Activated effector memory CD4-positive, alpha-beta T cell treated with Interleukin-2 at 50 U/mL for 16 hours (primary cell): Measurements from ENCODE around the gene ATL2.
"Not testable (repeated sequence)": the region's sequence is repeated elsewhere in the genome, so short reads cannot be mapped to it uniquely, and the experiment has no call there.

Experiments used
- DNase-seq: peaks from one replicate; pipeline ENCODE4 v3.0.0-alpha.2; 2020

The ATL2 gene

DNA sequence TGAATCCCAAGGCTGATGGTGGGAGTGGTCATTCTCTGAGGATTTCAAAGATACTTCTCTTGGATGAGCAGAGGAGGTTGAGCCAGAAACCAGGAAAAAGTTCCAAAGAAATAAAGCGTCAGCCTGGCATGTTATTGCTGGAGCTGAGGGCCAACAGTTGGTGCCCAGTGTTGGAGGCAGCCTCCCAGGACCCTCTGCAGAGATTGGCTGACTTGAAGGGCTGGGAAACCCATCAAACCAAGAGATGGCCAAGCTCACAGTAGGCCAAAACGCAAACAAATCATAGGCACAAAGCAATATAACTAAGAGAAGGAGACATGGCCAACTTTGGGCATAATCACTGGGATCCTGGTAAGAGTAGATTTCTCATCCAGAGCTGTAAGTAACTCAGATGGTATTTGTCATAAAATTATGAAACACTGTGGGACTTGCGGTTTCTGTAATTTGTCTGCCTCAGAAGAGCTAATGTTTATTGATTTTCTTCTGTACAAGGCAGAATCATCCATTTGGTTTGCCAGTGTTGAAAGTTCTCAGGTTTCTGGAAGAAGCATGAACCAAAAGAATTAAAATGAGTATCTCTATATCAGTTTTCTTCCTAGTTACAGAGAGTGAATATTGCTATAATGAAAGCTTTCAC lies 108.3 kb downstream of the ATL2 start:
- no peak for DNase-seq

DNA sequence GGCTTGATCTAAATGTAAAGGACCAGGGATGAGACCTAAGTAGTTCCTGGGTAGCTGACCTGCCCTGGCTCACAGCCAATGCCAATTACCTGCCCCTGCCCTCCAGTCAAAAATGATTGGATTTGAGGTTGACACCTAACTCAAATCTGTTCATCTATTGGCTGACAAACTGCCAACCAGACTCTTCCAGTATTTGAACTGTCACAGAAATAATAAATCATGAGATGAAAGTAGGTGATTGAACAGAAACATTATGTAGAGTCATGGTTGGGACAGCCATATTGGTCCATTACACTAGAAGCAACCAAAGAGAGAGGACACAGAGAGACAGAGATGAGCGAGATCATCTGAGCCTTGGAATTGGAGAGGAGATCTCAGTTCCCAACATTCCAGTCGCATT lies 109.1 kb downstream of the ATL2 start:
- no peak for DNase-seq

- no peak for DNase-seq
Measured at GRCh38 chr2:38267270-38267925, 109.7 kb downstream of the ATL2 start.

DNA sequence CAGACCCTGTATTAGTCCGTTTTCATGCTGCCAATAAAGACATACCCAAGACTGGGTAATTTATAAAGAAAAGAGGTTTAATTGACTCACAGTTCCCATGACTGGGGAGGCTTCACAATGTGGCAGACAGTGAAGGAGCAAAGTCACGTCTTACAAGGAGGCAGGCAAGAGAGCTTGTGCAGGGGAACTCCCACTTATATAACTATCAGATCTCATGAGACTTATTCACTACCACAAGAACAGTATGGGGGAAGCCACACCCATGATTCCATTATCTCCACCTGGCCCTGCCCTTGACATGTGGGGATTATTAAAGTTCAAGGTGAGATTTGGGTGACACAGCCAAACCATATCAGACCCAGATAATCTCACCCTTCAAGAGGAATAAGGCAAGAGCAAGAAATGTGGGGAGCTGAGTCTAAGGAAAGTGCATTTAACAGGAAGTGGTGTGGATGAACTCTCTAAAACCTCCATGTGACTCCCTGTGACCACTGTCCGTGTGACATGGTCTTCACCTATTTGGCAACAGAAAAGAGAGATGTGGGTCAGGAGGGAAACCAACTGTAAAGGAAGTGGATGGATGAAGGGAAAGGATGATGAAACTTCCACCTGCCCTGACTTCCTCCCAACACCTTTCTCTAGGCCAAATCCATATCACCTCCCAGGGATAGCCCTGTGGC lies 110.6 kb downstream of the ATL2 start:
- DNase-seq: no peak

DNA sequence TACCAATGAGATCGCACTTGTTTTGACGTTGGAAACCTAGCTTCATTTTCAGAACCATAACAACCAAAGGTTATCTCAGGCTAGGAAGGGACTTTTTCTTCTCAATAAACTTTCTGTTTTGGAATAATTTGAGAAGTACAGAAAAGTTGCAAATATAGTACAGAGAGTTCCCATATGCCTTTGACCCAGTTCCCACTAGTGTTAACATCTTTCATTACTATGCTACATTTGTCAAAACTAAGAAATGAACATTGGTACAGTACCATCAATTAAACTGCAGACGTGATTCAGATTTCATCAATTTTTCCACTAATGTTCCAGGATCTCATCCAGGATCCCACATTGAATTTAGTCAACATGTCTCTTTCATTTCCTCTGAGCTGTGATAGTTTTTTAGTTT lies 111.6 kb downstream of the ATL2 start:
- no peak for DNase-seq

- DNase-seq: no peak
Measured at GRCh38 chr2:38264396-38265221, 112.5 kb downstream of the ATL2 start.

DNA sequence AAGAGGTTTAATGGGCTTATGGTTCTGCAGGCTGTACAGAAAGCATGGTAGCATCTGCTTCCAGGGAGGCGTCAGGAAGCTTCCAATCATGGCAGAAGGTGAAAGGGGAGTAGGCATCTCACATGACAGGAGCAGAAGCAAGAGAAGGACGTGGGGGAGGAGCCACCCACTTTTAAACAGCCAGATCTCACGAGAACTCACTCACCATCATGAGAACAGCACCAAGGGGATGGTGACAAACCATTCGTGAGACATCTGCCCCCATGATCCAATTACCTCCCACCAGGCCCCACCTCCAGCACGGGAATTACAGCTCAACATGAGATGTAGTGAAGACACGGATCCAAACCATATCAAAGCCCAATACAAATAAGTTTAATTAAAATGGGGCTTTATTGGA lies 113.8 kb downstream of the ATL2 start:
- DNase-seq: no peak

DNA sequence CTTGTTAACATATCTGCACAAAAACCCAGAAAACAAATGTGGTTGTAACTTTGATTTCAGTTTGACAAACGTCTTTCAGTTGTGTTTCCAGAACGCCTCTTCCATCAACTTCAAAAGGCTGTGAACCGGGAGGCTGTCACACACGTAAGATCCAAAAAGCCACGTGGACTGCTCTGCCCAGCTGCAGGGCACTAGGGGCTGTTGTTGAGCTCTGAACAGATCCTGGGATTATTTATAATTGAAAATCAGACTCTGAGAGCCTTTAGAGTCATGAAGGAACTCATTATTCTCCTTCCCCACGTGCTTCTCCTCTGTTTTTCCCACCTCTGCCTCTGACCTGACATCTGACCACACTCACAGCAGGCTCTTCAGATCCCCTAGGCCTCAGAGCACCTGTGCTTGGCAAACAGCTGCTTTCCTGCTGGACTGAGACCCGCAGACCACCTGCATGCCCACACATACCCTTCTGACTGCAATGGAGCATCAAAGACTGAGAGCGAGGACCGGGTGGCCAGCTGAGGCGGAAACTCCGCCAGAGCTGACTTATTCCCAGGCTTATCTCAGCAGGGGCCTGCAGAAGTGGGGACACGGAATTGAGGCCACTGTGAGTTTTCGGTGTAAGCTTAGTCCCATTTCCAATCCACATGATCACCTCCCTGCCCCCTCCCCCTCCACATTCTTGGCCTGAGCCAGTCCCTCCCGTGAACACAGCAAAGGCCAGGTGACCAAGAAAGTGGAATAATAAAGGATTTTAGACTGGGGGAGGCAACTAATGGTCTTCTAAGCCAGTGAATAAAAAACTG lies 114.8 kb downstream of the ATL2 start:
- DNase-seq: no peak

GRCh38 chr2:38261569-38262068 lies 115.5 kb downstream of the ATL2 start:
- DNase-seq: no peak

DNA sequence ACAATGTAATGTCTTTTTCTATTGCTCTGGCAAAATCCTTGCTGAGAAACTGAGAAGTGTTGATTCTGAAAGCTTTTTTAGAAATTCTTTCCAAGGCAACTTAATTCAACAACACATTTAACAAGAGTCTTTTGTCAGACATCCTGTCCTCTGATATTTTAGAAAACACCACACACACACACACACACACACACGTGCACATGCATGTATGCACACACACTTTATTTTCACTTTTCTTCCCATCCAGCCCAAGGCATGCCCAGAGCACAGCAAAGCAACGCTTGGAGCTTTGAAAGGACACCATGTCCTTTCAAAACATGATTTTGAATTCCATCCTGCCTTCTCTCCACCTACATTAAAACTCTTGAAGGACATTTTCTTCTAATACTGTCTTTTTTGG lies 116.1 kb downstream of the ATL2 start:
- no peak for DNase-seq

DNA sequence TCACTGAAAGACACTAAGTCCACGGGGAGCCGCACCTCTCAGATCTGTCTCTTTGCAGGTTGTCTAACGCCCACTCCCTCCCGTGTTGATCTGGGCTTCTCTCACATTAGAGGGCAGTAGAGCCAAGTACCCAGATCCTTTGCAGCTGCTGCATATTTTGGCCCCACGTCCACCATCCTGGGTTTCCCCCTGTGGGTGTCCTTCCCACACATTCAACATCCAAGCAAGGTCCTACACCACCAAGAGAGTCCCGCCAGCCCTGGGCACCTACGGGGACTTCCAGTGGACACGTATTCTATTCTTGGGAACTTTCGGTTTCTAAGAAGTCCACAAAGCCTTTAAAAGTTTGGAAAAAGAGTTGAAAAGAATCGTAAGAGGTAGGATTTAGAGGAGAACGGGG lies 116.6 kb downstream of the ATL2 start:
- DNase-seq: no peak

GRCh38 chr2:38259311-38259710 lies 117.8 kb downstream of the ATL2 start:
- DNase-seq: no peak

DNA sequence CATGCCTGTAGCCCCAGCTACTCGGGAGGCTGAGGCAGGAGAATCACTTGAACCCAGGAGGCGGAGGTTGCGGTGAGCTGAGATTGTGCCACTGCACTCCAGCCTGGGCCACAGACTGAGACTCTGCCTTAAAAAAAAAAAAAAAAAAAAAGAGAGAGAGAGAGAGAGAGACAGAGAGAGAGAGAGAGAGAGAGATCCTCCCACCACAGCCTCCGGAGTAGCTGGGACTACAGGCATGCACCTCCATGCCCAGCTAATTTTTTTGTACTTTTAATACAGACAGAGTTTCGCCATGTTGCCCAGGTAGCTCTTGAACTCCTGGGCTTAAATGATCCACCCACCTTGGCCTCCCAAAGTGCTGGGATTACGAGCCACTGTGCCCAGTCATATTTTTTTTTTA lies 119.4 kb downstream of the ATL2 start:
- DNase-seq: not testable (repeated sequence)

DNA sequence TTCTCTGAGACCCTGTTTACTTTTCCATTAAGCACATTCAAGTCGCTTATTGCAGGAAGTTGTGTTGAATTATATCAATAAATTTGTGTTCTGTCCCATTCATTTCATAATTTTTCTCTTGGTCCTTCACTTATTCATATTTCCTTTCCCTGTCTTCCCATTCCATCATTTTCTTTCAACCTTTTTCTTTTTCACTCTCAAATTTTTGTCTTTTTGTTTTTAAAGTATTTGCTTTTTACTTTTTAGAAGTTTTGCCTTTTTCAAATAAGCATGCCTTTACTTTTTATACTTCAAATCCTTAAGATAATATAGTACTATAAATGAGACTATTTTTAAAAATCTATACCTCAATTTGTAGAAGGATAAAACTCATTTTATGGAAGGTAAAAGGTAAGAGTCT lies 120.5 kb downstream of the ATL2 start:
- DNase-seq: no peak

DNA sequence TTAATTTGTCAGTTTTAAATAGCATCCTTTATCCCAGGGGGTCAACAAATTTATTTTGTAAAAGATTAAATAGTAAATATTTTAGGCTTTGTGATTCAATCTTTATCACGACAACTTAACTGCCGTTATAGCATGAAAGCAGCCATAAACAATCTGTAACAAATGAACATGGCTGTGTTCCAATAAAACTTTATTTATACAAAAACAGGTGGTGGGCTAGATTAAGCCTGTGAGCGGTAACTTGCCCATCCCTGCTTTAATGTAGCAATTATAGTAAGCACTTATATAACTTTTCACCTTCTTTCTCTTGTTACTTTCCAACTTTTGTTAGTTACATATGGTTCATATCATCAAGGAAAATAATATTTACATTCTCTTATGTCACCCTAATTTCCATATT lies 121.9 kb downstream of the ATL2 start:
- no peak for DNase-seq

DNA sequence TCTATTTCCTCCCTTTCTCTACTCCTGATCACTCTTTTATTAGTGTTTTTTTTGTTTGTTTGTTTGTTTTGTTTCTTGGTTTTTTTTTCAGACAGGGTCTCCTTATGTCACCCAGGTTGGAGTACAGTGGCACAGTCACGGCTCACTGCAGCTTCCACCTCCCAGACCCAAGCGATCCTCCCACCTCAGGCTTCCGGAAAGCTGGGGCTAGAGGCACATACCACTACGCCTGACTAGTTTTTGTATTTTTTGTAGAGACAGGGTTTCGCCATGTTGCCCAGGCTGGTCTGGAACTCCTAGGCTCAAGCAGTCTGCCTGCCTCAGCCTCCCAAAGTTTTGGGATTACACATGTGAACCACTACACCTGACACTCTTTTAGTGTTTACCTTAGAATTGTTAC lies 122.3 kb downstream of the ATL2 start:
- no peak for DNase-seq

DNA sequence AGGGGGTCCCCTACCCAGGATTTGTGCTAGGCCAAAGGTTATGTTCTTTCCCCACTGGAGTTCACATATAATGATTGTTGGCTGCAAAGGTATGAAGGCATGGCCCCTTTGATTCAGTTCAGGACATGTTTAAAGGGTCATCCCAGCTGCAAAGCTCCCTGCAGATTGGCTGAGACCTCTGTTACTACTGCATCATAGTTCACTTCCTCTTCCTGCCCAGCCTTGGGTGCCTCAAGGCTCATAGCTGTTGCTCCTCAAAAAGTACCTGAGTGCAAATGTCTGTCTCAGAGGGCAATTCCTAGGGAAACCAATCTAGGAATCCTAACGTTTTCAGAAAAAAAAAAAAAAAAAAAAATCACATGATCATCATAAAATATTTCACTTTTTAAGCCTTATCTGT lies 125.1 kb downstream of the ATL2 start:
- DNase-seq: no peak

GRCh38 chr2:38248707-38249106 lies 128.4 kb downstream of the ATL2 start:
- DNase-seq: no peak

GRCh38 chr2:38248255-38248654 lies 128.8 kb downstream of the ATL2 start:
- DNase-seq: no peak

DNA sequence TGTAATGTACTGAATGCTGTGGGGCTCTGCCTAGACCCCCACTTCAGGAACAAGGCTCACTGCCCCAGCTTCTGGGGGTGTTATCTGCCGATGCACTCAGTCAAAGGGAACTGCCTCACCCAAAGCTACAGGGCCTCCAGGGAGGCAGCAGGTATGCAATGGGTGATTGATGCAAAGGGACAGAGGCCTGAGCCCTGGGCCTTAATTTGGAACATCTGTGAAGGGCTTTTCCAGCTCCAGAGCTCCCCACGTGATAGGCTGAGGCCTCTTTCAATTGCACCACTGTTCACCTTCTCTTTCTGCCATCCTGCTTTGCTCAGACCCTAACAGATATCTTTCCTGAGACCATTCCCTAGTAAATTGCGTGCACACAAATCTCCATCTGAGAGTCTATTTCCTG lies 131.0 kb downstream of the ATL2 start:
- no peak for DNase-seq

- DNase-seq: no peak
Measured at GRCh38 chr2:38245114-38245641, 131.9 kb downstream of the ATL2 start.

DNA sequence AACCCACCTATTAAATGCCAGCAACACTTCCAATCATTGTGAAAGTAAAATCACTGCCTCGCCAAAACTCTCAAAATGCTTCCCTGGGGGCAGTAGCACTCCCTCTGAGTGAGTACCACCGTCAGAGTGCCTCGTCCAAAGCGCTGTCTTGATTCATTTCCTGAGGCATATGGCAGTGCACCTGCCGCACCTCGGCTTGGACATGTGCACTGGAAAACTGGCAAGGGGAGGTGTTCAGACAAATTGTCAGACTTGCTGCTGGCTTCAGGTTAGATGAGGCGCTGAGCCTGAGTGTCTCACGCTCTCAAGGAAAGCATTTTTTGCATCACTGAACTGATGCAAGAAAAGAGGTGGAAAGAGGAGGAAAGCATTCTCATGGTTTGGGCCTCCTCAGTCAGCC lies 132.8 kb downstream of the ATL2 start:
- no peak for DNase-seq
